ENCODE results near the gene POC5. TPM values are rescaled to one million over a fixed set of nuclear protein-coding genes. Genes with fewer than 3 reads are reported as not detected.

Gene POC5
- total and polyA plus RNA-seq, 2 of the 4 experiments (the other 2 are of a cell fraction): 6.6 to 12.9 TPM

DNA sequence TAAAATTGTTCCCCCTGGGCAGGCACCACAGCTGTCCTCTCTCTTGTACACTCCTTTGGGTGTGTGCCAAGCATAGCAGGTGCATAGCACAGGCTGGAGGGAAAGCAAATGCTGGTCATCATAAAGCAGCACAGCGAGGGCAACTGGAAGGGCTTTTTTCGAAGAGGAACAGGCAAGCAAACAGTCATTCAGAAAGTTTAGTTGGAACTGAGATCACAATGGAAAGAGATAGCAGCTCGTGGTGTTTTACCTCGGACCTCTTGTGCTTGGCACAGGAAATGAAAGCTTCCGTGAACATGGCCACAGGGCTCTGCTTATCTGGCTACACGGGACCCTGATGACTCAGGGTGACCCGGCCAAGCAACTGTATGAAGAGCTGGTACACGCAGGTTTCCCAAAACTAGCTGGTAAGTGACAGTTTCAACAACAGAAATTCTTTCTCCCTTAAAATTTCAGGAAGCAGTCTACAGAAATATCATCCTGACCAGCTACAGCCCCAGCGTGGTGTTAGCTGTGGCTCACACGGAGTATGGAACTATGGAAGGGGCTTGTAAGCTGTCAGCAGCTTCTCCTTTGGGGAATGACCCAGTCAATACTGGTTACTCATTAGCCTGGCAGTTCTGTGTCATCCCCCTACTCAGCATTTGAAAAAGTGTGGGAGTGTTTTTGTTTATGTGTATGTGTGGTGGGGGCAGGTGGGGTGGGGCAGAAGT, 48.1 kb downstream of the POC5 start:
- Histone ChIP-seq H2BK5ac (ENCODE audit: low read depth, low read length, poor library complexity, severe bottlenecking) (no peak overlapping the region), H2BK120ac (ENCODE audit: low read depth, low read length) (no peak overlapping the region), H3K36me3 (ENCODE audit: control insufficient read depth, insufficient read depth, low read length) (no peaks in the 10 kb centered on the region), H3K9me1 (ENCODE audit: insufficient read depth, low read length) (no peaks in the 10 kb centered on the region), H3K27me3 (ENCODE audit: control insufficient read depth, insufficient read depth, low read length) (no peaks in the 10 kb centered on the region), H3K23ac (ENCODE audit: low read depth, low read length) (no peak overlapping the region), H3K79me1 (ENCODE audit: low read depth in 1 of 2, low read length in 2 of 2) (no peaks in the 10 kb centered on the region), H2BK20ac (ENCODE audit: low read depth, low read length) (no peak overlapping the region), H3K27ac (ENCODE audit: insufficient read depth, low read length) (no peak overlapping the region), H3K4ac (ENCODE audit: low read depth, low read length) (no peak overlapping the region), H4K20me1 (ENCODE audit: insufficient read depth, low read length) (no peaks in the 10 kb centered on the region), H3K14ac (replicated peaks; ENCODE audit: low read depth, low read length) (no peak overlapping the region), H2AK9ac (replicated peaks; ENCODE audit: low read depth, low read length, poor library complexity) (no peak overlapping the region), H3K9ac (ENCODE audit: low read depth, low read length) (no peak overlapping the region), H3K4me1 (ENCODE audit: control insufficient read depth, insufficient read depth, low read length) (no peaks in the 10 kb centered on the region), H3K4me2 (ENCODE audit: low read depth, low read length) (no peak overlapping the region), H3K56ac (ENCODE audit: extremely low read depth, insufficient read depth, low read length) (no peak overlapping the region), H2AK5ac (ENCODE audit: low read depth, low read length) (no peak overlapping the region), H3K9me3 (ENCODE audit: control insufficient read depth, insufficient read depth, low read length) (no peaks in the 10 kb centered on the region), H2AFZ (replicated peaks; ENCODE audit: low read length, poor library complexity) (no peak overlapping the region), H4K5ac (ENCODE audit: low read depth, low read length) (no peak overlapping the region), H2BK15ac (ENCODE audit: low read depth, low read length) (no peak overlapping the region), H4K91ac (ENCODE audit: insufficient read depth, low read depth, low read length) (no peak overlapping the region), H3K18ac (ENCODE audit: low read depth, low read length) (no peak overlapping the region), H4K8ac (ENCODE audit: low read depth in 2 of 2, low read length in 2 of 2) (no peak overlapping the region), H3K4me3 (ENCODE audit: insufficient read depth, low read depth, low read length) (no peak overlapping the region)
- in situ Hi-C loops (cut with MboI; ENCODE audit: low sequenced_read_pairs) (no loop called here), intact Hi-C loops (cut with micrococcal nuclease) (no loop called here), dilution Hi-C loops (cut with HindIII; ENCODE audit: low sequenced_read_pairs, unreplicated experiment) (no loop called here)
- ATAC-seq (ENCODE audit: low read depth) (no peak; the same call in 1 of the 2 replicates), DNase-seq (peak; percentile 18)
- POLR2A ChIA-PET (ENCODE audit: unreplicated experiment): no interaction called here
- CTCF ChIA-PET: interaction anchor here (2.2 kb wide), 1 partner anchor 11 kb away, joined by 5 read pairs; no protein-coding TSS in a partner anchor
- BruUV-seq (replicated peaks): no TSS peak
- no CpG with 5 or more reads among the region's 10 CpGs for WGBS, 2 experiments (ENCODE audit: extremely low coverage in 2 of 2, insufficient read length in 1 of 2)
- TF ChIP-seq NFE2L2 (IDR thresholded peaks at IDR 0.05; ENCODE audit: low read depth, low read length) (no peak), BHLHE40 (IDR thresholded peaks at IDR 0.05; ENCODE audit: low read depth, low read length) (no peak), FOS (IDR thresholded peaks at IDR 0.05; ENCODE audit: low read depth, low read length) (no peak), RFX5 (IDR thresholded peaks at IDR 0.05; ENCODE audit: low read depth, low read length) (no peak), MAZ (IDR thresholded peaks at IDR 0.05; ENCODE audit: borderline replicate concordance, low read depth, low read length) (no peak), MAFK (IDR thresholded peaks at IDR 0.05; ENCODE audit: low read depth, low read length) (no peak), RCOR1 (IDR thresholded peaks at IDR 0.05; ENCODE audit: insufficient replicate concordance, low read length) (no peak), SMC3 (IDR thresholded peaks at IDR 0.05; ENCODE audit: low read depth, low read length) (no peak), RAD21 (IDR thresholded peaks at IDR 0.05; ENCODE audit: low read length) (no peak), POLR2A (IDR thresholded peaks at IDR 0.05; ENCODE audit: low read depth, low read length) (no peak), CEBPB (IDR thresholded peaks at IDR 0.05; ENCODE audit: low read depth, low read length) (no peak), CHD1 (IDR thresholded peaks at IDR 0.05; ENCODE audit: low read depth, low read length) (no peak), MXI1 (IDR thresholded peaks at IDR 0.05; ENCODE audit: borderline replicate concordance, low read depth, low read length) (no peak)
- TF ChIP-seq, protein P1, sequence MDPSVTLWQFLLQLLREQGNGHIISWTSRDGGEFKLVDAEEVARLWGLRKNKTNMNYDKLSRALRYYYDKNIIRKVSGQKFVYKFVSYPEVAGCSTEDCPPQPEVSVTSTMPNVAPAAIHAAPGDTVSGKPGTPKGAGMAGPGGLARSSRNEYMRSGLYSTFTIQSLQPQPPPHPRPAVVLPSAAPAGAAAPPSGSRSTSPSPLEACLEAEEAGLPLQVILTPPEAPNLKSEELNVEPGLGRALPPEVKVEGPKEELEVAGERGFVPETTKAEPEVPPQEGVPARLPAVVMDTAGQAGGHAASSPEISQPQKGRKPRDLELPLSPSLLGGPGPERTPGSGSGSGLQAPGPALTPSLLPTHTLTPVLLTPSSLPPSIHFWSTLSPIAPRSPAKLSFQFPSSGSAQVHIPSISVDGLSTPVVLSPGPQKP (IDR thresholded peaks at IDR 0.05; ENCODE audit: borderline replicate concordance, low read depth, low read length): no peak
- TF ChIP-seq, protein P2, sequence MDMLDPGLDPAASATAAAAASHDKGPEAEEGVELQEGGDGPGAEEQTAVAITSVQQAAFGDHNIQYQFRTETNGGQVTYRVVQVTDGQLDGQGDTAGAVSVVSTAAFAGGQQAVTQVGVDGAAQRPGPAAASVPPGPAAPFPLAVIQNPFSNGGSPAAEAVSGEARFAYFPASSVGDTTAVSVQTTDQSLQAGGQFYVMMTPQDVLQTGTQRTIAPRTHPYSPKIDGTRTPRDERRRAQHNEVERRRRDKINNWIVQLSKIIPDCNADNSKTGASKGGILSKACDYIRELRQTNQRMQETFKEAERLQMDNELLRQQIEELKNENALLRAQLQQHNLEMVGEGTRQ (IDR thresholded peaks at IDR 0.05; ENCODE audit: low read depth, low read length): no peak
- TF ChIP-seq, protein P3, sequence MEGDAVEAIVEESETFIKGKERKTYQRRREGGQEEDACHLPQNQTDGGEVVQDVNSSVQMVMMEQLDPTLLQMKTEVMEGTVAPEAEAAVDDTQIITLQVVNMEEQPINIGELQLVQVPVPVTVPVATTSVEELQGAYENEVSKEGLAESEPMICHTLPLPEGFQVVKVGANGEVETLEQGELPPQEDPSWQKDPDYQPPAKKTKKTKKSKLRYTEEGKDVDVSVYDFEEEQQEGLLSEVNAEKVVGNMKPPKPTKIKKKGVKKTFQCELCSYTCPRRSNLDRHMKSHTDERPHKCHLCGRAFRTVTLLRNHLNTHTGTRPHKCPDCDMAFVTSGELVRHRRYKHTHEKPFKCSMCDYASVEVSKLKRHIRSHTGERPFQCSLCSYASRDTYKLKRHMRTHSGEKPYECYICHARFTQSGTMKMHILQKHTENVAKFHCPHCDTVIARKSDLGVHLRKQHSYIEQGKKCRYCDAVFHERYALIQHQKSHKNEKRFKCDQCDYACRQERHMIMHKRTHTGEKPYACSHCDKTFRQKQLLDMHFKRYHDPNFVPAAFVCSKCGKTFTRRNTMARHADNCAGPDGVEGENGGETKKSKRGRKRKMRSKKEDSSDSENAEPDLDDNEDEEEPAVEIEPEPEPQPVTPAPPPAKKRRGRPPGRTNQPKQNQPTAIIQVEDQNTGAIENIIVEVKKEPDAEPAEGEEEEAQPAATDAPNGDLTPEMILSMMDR (conservative IDR thresholded peaks at IDR 0.05; ENCODE audit: low read depth, low read length): no peak

Data from IMR-90 (cell line).